NCI-H146 (cell line): ENCODE measurements around the gene ZNF641.

ENCODE experiments used
- DNase-seq: peaks from one replicate; lab custom pipeline; 2025; lab: John Stamatoyannopoulos, UW

The ZNF641 gene

DNA sequence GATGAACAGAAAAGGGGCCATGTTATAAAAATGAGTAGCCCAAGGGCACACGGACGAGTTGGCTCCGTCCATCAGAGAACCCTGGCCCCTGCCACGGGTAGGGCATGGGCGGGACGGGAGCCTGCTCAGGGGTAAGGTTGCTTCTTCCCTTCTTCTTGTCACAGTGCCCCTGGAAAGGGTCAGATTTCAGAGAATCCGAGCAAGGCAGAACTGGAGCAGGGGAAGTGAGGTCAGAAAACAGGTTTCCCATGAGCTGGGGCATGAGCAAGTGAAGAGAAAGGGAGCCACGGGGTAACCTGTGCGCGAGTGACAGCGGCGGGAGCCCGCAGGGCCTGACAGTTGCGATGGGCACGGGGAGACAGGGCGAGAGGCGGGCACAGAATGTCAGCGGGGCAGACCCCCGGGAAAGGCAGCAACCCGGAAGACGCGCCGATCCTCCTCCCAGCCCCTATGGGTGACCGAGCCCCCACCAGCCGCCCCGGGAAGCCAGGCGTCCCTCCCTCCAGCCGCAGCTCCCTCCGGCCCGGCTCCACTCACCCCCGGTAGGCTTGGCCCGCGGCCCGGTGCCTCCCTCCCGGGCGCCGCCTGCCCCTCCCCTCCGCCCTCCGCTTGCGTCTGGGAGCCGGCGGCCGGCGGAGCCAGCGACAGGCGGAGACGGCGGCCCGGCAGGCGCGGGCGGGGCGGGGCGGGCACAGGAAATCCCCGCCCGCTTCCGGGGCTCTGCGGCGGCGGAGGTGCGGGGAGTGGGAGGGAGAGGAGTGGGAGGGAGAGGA is at the start of gene ZNF641:
ZNF641 (minus strand) TSS at position 671 of the 773 bp plus-strand sequence. CDS start 2,829 bp downstream, outside the sequence.
- DNase-seq = peak; percentile 85

DNA sequence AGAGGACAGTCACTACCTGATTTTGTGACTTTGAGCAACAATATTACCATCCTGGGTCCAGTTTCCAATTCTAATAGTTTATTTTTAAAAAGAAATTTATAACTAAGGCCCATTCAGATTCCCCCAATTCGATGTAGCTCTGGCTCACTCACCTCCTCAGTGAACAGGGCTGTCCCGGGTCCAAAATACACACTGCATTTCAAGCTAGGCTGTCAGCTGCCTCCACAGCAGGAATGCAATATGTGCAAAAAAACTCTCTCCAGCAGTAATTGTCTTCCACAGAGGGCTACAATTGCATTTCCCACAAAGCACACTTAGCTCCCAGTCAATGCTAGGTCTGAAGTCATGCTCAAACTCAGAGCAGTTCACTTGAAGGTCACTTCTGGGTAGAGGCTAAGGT is 39.3 kb upstream of the ZNF641 start:
- no peak for DNase-seq

DNA sequence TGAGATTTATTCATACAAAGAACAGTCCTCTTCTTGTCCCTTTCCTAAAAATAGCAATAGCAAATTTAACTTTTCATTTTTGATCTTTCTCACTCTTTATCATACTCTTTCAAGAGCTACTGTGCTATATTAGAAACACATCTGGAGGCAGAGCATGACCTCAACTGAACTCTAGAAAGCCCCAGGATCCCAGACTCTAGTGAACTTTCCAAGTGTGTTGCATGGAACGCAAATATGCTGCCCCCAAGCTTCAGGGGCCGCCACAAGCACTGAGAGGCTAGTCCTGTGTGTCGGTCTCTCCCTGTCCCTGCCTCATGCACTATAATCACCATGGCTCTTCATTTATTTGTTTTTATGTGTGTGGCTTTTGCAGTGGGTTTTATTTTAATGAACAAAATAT is 38.7 kb upstream of the ZNF641 start:
- no peak for DNase-seq

DNA sequence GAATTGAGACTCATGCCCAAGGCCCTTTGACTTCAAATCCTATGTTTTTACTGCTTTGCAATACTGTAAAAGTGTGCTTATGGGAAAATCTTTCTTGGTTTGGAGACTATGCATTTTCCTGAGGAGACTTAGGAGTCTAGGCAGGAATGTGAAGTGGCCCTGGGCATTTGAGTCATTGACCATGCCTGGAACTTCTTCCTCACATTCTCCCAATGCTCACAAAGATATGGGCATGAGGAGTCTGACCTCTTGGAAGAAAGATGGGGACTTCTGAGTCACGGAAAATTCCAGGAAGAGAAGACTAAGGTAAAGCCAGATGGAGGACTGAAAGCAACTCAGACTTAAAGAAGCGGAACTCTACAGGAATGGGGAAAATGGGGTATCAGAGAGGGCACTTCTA is 38.2 kb upstream of the ZNF641 start:
- no peak for DNase-seq

DNA sequence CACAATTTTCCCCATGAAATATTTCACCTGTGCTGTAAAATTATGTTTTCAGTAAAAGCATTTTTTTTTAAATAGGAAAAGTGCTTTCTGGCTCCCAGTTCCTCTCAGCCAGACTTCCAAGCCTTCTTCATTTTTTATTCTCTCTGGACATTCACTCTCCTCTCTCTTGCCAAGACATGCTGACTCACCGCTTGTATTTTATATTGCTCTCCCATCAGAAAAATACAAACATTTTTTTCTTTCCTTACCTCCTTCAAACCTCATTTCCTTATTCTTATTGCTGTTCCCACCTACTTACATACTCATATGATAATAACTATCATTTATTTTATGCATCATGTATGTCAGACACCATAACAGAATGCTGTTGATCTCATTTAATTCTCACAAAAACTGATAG is 37.7 kb upstream of the ZNF641 start:
- DNase-seq = no peak

DNA sequence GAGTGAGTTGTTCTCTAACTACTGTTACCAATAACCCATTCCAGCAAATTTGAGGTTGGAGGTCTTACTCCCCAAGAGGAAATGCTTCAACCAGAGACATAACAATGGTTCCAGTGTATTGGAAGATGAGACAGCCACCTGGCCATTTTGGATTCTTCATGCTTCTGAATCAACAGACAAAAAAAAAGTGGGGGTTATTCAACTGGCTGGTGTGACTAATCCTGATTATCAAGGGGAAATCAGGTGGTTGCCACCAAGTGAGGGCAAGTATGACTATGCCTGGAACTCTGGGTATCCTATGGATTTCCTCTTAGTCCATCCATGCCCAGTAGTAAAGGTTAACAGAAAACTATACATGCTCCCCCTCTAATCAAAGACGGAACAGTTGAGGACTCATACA is 29.9 kb upstream of the ZNF641 start:
- DNase-seq = no peak

DNA sequence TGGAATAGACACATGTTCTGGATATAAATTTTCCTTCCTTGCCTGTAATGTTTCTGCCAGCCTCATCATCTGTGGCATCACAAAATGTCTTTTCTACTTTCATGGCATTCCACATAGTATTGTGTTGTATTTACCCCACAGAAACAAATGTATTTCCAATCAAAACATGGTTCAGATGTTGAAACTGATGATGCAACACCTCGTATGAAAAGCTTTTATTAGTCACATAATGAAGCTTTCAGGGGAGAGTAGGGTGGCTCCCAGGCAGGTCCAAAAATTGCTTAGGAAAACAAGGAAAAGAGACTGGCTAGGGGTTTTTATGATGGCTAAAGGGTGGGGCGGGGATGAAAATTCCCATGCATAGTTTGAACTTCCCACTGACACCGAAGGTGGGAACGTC is 29.1 kb upstream of the ZNF641 start:
- no peak for DNase-seq

DNA sequence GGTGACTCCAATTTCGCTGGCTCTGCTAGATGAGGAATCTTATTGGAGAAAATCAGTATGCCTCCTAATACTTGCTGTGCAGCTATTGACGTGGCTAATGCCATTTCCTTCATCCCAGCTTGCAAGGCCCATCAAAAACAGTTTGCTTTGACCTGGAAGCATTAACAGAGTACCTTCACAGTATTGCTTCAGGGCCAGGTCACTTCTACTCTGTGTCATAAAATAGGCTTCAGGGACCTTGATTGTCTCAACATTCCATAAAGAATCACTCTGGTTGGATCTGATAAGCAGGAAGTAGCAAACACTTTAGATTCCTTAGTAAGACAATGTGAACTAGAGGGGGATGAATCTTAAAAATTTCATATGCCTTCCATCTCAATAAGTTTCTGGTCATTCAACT is 26.9 kb upstream of the ZNF641 start:
- no peak for DNase-seq

DNA sequence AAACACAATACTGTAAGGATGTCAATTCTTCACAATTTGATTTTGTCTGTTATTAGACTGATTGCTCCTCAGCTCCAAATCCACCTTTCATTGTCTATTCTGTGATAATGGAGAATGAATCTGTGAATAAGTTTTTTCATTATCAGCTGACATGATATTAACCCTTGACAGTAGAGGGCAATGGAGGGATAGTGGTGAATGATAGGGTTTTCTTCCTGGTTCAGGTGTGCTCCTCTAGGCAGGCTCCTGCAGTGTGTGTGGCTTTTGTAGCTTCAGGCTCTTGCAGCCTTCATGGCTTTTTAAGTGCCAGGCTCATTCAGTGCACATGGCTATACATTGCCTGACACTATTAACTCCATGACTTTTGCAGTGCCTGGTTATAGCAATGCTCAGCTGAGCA is 23.4 kb upstream of the ZNF641 start:
- DNase-seq = no peak

DNA sequence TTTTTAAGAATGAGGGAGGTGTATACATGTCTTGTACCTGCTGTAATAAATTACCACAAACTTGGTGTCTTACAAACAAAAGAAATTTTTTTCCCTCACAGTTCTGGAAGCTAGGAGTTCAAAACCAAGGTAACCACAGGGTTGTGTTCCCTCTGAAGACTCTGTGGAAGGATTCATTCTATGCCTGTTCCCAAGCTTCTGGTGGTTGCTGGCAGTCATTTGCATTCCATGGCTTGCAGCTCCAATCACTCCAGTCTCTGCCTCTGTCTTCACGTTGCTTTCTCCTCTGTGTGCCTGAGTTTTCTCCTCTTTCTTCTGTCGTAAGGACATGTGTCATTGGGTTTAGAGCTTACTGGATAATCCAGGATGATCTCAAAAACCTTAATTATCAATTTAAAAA is 15.4 kb upstream of the ZNF641 start:
- no peak for DNase-seq

DNA sequence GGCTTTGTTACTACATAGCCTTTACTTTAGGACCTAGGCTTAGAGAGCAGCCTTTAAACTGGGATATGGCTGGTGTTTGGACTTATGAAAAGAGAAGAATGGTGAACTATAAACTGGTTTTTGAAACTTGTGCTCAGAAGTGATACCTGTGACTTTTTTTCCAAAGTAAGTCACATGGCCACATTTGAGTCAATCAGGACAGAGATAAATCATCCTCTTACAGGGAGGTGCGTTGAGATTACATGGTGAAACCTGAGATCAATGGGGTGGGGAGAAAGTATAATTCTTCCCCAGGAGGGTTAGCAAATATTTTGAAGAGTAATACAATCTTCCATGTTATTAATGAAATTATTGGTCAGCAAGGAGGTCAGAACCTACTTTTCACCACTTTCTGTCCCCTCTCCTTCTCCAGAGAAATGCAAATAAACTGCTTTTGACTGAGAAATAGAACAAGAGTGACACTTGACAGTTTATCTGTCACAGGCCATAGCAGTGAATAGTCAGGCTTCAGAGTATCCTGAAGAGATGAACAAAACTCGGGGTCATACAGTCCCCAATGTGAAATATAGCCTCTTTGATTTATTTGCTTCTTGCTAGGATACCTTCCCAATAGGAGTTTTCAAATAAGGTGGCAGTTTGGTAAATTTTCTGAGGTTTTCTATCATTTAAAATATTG is 11.1 kb upstream of the ZNF641 start:
- DNase-seq = no peak

DNA sequence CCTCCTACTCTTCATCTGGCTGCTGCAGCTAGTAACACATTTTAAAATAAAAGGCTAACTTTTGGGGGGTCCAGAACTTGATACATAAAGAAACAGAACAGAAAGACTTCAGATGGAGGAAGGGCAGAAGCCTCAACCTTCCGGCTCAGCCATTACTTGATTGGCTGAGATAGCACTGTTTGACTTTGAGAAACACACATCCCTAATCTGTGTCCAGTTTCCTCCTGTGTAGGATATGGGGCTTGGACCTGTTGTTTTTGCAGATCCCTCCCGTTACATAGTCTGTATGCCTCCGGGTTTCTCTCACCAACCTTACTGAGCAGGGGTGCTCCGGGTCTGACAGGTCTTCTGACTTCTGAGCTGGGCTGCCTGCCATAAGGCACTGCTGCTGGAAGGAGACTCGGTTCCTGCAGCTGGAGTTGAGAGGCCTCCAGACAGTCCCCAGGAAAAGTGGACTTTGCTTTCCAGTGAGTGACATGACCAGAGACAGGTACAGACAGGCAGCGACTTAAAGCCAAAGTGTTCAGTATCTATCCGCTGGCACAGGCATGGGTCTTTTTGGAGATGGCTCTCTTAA is 8.3 kb upstream of the ZNF641 start:
- DNase-seq = no peak

DNA sequence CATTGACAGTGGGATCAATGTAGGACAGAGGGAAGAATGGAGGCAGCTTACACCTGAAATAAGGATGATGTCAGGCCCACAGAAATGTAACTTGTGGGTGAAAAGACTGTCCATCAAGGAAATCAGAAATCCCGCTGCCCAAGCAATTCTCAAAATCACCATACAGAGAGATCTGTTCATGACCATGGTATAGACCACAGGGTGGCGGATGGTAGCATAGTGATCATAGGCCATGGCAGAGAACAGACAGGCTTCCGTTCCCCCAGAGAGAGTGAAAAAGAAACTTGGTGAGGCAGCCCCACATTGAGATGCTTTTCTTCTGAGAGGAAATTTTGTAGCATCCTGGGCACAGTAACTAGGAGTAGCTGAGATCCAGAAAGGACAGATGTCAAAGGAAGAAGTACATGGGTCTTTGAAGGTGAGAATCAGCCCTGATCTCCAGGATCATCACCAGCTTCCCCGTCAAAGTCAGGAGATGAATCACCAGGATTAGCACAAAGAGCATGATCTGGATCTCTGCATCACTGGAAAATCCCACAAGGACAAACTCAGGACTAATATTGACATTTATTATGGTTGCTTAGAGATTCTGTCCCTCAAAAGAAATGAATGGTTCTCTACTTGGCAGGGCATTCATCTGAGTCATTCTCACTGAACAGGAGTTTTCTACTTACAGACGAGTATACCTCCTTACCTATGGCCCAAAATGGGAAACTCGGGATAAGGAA is 5.5 kb upstream of the ZNF641 start:
- DNase-seq = no peak

DNA sequence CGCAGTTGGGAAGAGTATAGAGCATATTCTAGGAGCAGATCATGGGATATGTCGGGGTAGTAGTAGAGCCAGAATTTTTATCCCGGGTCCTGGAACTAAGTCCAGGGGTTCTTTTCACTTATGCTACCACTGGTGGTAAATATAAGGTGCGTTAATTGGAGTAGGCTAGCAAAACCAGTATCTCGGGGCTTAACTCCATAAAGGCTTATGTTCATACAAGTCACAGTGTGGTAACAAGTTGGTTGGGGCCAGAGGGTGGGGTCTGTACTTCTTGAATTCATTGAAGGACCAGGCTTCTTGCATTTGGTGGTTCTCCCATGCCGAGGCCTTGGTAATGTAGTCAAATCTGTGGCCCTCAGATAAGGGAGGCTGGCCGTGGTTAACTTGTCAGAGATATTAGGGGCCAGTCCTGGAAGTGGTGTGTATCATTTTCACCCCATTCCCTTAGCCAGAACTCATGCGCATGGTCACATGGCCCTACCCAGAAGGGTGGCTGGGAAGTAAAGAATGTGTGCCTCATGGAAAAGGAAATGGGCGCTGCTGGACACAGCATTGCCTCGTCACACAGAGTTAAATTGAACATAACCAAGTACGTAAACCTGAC is 1.5 kb upstream of the ZNF641 start:
- DNase-seq = no peak

DNA sequence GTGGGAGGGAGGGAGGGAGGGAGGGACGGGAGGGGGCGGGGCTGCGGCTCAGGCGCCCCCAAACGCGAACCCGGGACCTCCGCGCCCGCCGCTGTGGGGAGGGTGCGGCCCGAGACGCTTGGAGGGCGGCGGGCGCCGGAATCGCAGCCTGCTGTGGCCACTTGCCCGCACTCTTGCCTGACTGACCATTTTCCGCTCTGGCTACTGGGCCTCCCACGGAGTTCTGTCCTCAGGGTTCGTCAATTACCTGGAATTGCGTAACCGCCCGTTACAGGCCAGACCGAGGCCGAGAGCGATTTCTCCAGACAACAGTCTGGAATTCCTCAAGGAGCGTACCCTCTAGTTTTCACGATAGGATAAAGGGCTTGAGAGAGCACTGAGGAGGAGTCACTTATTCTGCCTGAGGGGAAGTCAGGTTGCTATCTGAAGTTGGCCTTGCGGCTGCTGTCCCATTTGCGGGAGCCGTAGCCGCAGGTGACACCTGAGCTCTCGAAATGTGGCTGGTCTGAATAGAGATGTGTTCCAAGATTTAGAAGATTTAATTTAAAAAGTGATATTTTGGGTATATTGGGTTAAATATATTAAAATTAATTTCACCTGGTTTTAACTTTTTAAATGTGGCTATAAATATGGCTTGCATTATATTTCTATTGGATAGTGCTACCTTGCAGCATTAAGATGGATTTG is 446 bp upstream of the ZNF641 start:
- peak; percentile 85 for DNase-seq

DNA sequence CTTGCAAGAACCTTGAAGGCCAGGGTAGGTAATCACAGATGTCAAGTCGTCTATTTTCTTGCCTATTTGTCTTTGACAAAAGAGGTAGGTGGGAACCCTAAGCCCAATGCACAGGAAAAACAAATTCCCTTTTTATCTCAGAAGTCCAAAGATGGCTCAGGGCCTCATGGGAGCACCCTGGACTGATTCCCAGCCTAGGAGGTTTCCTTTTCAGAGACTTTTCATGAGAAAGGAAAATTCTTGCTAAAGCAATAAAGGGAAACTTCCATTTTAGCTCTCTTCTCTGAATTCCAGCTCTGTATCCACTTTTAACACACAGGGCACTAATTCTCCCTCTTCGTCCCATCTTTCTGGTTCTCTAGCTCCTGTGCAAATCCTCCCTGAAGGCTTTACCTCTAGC is 1.2 kb downstream of the ZNF641 start:
- no peak for DNase-seq

DNA sequence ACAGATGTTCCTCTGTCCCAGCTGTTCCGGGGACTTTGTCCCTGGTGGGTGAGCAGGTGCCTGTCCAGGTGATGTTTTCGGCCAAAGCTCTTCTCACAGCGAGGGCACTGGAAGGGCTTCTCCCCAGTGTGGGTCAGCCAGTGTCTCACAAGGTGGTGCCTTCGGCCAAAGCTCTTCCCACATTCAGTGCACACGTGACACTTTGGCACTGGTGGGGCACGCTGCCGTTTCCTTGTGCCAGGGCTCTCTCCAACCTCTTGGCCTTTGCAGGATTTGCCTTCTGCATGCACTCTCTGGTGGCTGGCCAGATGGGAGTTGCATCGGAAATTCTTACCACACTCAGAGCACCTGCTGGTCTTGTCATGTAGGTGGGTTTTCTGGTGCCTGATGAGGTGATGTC is 7.7 kb downstream of the ZNF641 start:
- DNase-seq = no peak

DNA sequence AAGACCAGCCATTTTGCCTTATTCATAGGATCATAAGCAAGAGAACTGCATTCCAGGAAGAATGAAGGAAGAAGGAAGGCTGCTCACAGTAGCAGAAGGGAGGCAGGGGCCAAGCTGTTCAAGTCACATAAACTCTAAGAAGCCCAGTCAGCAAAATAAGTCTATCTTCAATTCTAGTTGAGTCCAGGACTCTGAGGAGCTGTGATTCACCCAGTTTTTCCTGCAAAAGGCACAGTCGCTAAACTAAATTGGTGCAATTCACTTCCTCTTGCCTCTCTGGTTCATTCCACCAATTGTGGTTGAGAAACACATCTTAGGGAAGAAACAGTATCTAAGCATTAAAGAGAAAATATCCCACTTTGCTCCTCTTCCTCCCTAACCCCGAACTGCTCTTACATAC is 9.8 kb downstream of the ZNF641 start:
- no peak for DNase-seq

DNA sequence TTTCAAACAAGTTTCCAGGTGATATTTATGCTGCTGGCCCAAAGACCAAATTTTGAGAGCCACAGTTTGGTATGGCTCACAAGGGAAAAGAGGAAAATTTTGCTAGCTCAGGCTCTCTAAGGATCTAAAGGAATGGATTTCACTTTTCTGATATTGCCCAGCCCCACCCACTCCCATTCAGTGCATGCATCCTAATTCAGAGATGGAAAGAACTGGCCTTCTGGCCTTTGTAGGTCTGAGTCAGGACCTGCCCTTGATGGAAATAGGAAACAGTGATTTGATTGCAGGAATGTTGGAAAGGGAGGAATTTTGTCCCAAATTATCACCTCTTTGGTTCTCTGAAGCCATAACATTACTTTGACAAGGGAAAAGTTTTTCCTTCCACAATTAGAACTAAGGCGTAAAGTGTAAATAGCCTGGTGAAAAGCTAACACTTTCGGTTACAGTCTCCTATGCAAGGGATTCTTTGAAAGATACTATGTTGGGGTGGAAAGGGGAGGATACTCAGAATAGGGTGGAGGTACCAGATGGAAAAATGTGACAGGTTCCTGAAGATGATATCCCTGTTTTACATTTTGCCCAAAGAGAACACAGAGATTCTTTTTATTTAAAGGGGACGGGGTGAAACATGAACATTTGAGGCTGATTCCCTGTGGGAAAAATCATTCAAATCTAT is 11.1 kb downstream of the ZNF641 start:
- no peak for DNase-seq

DNA sequence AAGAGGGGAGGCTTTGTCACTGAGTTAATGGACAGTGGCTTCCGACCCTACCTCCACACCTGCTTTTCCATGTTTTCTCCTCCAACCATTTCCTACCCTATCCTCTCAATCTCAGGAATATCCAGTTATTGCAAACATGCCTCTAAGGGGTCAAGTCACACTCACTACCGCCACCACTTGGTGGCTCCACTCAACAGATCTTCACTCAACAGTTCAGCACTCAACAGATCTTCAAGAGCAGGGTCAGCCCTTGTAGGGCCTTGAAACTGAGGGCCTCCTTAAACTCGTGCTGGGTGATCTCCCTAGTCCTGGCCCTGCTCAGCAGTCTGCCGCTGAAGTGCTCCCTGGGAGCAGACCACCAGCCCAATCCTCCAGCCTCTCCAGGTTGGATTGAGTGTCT is 14.2 kb downstream of the ZNF641 start:
- no peak for DNase-seq

DNA sequence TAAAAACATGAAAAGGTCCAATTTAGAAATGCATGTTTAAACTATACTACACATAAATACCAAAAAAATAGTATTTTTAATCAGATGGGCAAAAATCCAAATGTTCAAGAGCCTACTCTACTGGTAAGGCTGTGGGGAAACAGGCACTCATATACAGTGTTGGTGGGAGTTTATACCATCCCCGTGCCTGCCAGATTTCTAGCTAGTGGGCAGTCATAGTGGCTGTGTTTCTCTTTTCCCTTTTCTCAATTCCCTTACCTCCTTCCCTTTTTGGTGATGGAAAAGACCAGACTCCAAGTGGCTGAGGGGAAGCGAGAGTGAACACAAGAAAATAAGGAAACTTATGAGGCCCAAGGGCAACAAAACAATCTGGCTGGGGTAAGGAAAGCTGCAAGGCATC is 14.7 kb downstream of the ZNF641 start:
- no peak for DNase-seq
